GM12891 (cell line): ENCODE data around the gene MBD6.
A peak's percentile ranks its signal among the peaks of the same experiment; 100 is the strongest.

Source experiments
- DNase-seq: peaks from one replicate; pipeline ENCODE4 v3.0.0; 2011; ENCODE audit warnings: low spot score; ENCODE audit not compliant: insufficient read length
- FAIRE-seq: peaks from 2 replicates; lab custom pipeline; 2011; peaks lifted over from hg19 to GRCh38; lab: Jason Lieb, UNC
- PAX5 ChIP-seq: IDR thresholded peaks from 2 replicates; pipeline ENCODE4 v1.6.1; 2011; ENCODE audit warnings: low read length, moderate library complexity, mild to moderate bottlenecking; ENCODE audit not compliant: insufficient read depth, severe bottlenecking
- POLR2A ChIP-seq: IDR thresholded peaks from 2 replicates; pipeline ENCODE4 v1.6.1; 2011; ENCODE audit warnings: low read depth, low read length, control low read depth
- POLR2AphosphoS5 ChIP-seq: IDR thresholded peaks from 2 replicates; pipeline ENCODE4 v1.6.1; 2011; ENCODE audit warnings: low read depth, low read length, control low read depth
- POU2F2 ChIP-seq: IDR thresholded peaks from 2 replicates; pipeline ENCODE4 v1.6.1; 2011; ENCODE audit warnings: low read depth, mild to moderate bottlenecking, control low read depth, low read length, moderate library complexity
- SPI1 ChIP-seq: IDR thresholded peaks from 2 replicates; pipeline ENCODE4 v1.6.1; 2011; ENCODE audit warnings: low read depth, low read length, control low read depth
- TAF1 ChIP-seq: IDR thresholded peaks from 2 replicates; pipeline ENCODE4 v1.6.1; 2011; ENCODE audit warnings: low read depth, low read length, control low read depth

Gene MBD6

DNA sequence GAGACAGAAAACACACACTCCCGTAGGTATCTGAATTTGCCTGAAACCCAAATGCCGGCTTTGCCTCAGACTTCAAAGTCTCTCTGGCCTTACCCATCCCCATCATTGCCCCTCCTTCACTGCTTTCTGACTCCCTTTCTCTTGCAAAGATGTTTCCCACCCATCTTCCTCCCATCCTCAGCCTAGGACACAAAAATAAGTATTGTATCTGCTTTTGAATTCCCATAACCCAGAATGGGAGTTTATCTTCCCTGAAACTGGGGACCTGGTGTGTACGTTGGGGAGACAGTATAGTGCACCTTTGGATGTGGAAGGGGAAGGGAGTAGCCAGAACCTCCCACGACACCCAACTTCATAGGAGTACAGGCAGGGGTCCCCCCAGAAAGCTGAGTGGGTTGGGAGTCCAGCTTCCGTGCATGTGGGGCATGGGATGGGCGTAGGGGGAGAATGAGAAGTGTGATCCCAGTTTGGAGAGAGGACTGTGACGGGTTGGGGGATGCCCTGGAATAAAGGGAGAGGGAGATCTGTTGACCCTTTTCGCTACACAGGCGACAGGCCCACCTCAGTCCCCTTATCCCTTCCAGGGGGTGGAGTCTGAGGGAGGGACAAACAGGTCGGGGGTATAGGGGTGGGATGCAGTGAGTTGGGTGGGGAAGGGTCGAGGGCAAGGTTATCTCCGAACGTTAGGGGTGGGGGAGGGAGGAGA lies 26.7 kb downstream of the MBD6 start:
- DNase-seq (no peak), FAIRE-seq (no peak)
- TF ChIP-seq PAX5 (no peak), SPI1 (no peak), POU2F2 (no peak), TAF1 (no peak), POLR2AphosphoS5 (no peak), POLR2A (no peak)

DNA sequence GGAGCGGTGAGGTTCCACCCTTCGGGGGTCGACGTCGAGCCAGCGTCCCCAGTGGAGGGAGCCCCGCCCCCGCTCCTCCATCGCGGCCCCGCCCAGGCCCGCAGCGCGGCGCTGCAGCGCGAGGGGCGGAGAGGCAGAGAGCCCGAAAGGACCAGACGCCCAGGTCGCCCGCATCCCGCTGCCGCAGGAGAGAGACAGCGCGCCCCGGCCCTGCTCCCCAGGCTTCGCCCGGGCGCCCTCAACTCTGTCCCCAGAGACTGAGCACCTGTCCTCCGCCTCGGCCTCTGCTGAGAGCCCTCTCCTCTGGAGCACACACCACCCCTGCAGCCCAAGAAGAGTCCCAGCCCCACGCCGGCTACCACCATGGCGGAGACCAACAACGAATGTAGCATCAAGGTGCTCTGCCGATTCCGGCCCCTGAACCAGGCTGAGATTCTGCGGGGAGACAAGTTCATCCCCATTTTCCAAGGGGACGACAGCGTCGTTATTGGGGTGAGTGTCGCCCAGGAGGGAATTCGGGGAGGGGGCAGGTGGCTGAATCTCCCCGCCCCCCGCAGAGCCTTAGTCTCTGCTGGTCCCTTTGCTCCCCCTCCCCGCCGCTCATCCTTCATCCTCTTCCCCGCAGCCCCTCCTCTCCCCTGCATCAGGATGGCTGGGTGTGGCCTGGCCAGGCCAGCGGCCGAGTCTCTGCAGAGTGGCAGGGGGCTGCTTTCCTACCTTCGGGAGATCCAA lies 27.5 kb downstream of the MBD6 start, which contains the start of gene KIF5A:
KIF5A (plus strand) TSS at position 136 of the 732 bp plus-strand sequence; CDS start at position 364, 228 bp downstream.
- TF ChIP-seq TAF1, result no peak
- no peak for TF ChIP-seq POU2F2
- no peak for TF ChIP-seq SPI1
- no peak for TF ChIP-seq POLR2A
- TF ChIP-seq PAX5, result no peak
- no peak for TF ChIP-seq POLR2AphosphoS5
- FAIRE-seq (peak; percentile 5), DNase-seq (peak; percentile 62)

DNA sequence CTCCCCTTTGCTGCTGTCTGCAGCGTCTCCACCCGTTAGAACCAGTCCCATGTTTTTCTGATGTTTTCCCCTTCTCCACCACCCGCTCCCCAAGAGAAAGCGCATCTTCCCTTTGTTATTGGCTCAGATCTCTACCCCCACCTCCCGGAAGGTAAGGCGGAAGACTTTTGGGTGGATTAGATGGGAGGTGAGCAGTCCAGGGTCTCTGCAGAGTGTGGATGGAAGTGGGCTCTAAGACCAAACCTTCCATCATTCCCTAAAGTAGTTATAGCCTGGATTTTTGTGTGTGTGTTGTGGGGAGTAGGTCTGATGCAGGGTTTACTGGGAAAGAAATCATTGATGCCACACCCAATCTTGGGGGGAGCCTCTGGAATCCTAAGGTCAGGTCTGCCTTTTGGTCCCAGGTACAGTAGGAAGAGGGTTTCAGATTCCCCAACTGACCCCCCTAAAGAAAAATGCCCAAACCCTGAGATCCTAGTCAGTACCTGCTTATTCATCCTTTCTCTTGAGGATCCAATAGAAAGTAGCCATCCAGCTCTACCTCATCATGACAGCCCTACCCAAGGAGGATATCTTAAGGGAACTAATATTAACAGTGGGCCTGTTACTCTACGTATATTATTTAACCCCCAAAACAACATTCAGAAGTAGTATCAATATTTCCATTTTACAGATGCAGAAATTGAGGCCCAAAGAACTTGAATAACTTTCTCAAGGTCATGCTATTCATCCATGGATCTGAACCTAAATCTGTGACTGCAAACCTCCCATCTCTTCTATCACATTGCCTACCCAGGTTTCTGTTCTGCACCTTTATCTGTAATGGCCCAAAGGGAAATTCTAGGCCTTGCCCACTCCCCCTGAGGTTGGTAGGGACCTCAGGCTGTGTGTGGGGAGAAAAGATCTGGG lies 28.3 kb downstream of the MBD6 start:
- DNase-seq, result no peak
- TF ChIP-seq POLR2AphosphoS5 (no peak), POLR2A (no peak), SPI1 (no peak), POU2F2 (no peak), PAX5 (no peak), TAF1 (no peak)
- FAIRE-seq, result no peak

DNA sequence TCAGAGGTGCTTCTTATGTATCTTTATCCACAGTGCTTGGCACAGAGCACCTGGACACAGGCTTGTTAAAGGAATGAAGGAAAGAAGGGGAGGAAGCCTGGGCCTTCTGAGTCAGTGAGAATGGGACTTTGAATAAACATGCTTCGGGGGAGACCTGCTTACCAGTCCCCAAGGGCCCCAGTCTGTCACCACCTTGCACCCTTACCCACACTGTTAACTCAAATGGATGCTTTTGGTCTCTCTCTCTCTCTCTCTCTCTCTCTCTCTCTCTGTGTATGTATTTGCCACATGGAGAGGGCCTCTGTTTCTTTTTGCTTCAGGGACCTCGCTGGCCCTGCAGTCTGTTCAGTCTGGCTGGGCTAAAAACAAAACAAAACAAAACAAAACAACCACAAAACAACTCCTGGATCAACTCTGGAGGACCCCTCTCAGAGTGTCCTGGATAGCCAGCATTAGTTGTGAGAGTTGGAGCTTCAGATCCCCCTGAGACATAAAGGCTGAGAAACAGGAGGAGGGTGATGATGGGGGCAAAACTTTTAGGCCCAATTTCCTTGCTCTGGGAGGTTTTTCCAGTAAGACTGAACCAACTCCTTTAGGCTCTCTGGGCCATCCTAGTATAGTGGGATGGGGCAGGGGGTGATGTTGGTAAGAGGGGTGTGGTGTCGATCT lies 29.1 kb downstream of the MBD6 start:
- FAIRE-seq, result no peak
- no peak for TF ChIP-seq POLR2A
- no peak for TF ChIP-seq SPI1
- no peak for TF ChIP-seq PAX5
- no peak for TF ChIP-seq TAF1
- TF ChIP-seq POLR2AphosphoS5, result no peak
- no peak for TF ChIP-seq POU2F2

DNA sequence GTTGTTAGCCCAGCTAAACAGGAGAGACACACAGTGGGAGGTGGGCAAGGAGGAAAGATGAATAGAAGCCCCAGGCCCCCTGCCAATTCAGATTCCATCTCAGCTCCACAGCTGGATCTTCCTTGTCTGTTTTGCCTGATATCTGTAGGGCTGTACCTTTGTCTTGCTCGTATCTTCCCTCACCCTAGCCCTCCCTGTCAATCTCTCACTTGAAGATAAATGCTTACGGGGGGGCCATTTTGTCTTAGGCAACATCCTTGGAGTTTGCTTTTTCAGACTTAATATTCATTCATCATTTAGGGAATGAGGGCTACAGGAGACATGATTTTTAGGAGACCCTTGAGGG lies 29.7 kb downstream of the MBD6 start:
- TF ChIP-seq POLR2AphosphoS5 (no peak), POU2F2 (no peak), SPI1 (no peak)
- DNase-seq (no peak), FAIRE-seq (no peak)

More for the DNA sequence above, 29.1 kb downstream of the MBD6 start:
- no peak for DNase-seq

DNA sequence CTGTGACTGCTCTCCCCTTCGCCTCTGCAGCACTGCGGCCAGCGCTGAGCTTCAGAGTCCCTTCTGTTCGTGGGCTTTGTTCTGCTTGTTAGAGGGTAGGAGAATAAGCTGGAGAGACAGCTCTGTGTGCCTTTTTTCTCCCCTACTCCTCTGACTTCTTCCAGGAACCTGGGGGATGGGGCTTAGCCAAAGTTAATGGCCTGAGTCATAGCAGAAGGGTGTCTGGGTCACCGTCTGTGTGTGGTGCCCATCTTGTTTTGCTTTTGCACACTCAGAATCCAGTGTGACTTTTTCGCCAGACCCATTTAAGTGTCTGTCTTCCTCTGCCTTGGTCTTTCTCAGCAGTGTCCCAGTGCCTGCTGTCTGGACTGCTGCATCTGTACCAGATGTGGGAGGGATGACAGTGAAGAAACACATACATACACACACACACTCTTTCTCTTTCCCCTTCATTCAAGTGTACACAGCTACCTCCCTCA lies 30.2 kb downstream of the MBD6 start:
- DNase-seq, result no peak
- TF ChIP-seq POLR2AphosphoS5 (no peak), SPI1 (no peak), TAF1 (no peak), POU2F2 (no peak), POLR2A (no peak), PAX5 (no peak)
- FAIRE-seq, result no peak

DNA sequence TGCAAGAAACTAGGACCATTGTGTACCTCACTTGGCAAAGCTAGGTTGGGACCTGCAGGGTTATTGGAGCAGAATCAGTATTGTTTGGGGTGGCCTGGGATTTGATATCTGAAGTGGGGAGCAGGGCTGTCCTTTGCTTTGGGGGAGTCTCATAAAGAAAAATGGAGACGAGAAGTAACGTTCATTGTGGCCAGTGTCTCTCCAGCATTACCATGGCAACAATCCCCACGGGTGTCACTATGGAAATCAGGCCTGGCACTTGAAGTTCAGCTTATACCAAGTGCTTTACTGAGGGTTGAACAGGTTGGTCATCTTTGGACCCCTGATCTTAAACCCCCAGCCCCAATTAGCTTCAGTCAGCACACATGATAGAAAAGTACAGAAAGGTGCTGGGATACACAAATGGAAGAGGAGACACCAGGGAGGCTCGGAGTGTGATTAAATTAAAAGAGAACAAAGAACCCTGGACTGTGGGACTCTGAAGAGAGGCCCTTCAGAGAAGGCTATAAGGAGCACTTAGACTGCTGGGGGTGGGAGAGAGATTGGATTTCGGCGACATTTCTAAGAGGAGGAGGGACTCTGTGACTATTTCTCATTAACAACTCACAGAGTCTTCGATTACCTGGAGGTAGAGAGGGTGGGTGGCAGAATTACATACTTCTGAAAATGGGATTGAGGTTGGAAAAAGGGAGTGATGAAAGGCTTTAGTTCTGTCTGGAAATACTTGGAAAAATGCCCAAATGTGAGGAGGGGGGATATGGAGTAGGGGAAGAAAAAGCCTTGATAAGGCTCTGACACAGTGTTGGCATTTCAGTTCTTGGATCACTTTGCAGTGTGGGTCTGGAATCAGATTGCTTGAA lies 30.9 kb downstream of the MBD6 start:
- TF ChIP-seq TAF1 (no peak), PAX5 (no peak), POLR2AphosphoS5 (no peak), SPI1 (no peak), POLR2A (no peak), POU2F2 (no peak)
- FAIRE-seq (no peak), DNase-seq (no peak)

DNA sequence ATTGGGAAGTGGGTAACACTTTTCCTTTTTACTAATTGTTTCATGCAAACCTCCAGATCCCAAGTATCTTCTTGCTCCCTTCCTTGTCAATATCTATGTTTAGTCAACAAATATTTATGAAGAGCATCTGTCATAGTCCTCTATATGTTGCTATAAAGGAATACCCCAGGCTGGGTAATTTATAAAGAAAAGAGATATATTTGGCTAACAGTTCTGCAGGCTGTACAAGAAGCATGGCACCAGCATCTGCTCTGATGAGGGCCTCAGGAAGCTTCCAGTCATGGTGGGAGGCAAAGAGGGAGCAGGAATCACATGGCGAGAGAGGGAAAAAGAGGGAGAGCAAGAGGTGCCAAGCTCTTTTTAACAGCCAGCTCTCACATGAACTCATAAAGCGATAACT lies 31.8 kb downstream of the MBD6 start:
- no peak for TF ChIP-seq TAF1
- no peak for TF ChIP-seq POLR2A
- no peak for TF ChIP-seq SPI1
- TF ChIP-seq POLR2AphosphoS5, result no peak
- no peak for TF ChIP-seq POU2F2
- TF ChIP-seq PAX5, result no peak
- FAIRE-seq, result no peak
- DNase-seq, result no peak

DNA sequence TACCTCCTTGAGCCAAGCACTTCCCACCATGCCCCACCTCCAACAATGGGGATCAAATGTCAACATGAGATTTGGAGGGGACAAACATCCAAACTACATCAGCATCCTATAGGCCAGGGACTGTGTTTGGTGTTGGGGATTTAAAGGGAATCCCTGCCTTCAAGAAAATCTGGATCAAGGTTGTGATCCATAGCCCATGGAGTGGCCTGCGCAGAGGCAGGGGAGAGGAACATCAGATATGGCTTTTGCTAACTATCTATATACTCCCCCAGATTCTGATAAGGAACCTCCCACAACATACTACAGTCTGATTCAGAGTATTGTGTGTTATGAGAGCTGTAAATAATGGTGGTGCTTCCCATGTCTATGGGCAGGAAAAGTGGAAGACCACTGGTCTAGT lies 32.3 kb downstream of the MBD6 start:
- FAIRE-seq (no peak), DNase-seq (no peak)
- TF ChIP-seq PAX5 (no peak), POLR2A (no peak), POLR2AphosphoS5 (no peak), TAF1 (no peak), POU2F2 (no peak), SPI1 (no peak)
